ENCODE measurements around the gene PPARD. TPM values are rescaled to one million over a fixed set of nuclear protein-coding genes. Genes with fewer than 3 reads are reported as not detected.

The PPARD gene
- total and polyA plus RNA-seq, 2 of the 13 experiments (the other 11 are each of a cell fraction or from before 2014, with no cell fraction given), result 6.1 to 13.3 TPM

DNA sequence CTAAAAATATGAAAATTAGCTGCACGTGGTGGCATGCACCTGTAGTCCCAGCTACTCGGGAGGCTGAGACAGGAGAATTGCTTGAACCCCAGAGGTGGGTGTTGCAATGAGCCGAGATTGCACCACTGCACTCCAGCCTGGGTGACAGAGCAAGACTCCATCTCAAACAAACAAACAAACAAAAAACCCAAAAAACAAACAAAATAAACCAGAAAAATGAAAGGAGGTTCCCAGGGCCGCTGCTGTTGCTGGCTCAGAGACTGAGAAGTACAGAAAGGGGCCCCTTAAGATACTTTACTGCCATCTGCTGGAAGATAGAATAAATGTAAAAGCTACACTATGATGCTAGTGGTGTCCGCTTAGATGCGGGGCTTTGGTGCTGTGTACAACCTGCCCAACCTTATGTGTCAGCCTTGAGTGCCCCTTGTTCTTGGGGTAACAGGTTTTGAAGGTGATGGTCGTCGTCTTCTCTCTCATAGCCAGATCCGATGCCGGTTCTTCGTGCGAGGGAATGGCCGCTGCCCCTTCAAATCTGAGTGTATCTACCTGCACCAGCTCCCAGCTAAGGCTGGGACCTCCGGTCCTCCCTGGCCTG, 107.0 kb downstream of the PPARD start:
- peak overlapping the region; percentile 2; the same call in 1 of the 2 replicates for H3K4me2 ChIP-seq (ENCODE audit: low read depth, low read length)
- no peaks in the 10 kb centered on the region for H3K9me3 ChIP-seq (ENCODE audit: low read length)
- no TSS peak for BruUV-seq (replicated peaks)
- DNase-seq (ENCODE audit: low spot score) (peak; percentile 80), FAIRE-seq (peak; percentile 85), ATAC-seq (peak; percentile 76)
- H3K27ac ChIP-seq (ENCODE audit: extremely low read length, insufficient read depth, low read length), result no peak overlapping the region
- H3K4me1 ChIP-seq (ENCODE audit: insufficient read depth, low read length), result peaks cover 45% of the 10 kb centered on the region
- no peak overlapping the region for H3K9ac ChIP-seq (ENCODE audit: insufficient read depth, low read depth, low read length)
- WGBS (ENCODE audit: low lambda C conversion rate), result 4% methylated on average over 14 of the region's 14 CpGs
- no peak overlapping the region for H2AFZ ChIP-seq (ENCODE audit: low read length)
- H4K20me1 ChIP-seq (ENCODE audit: insufficient read depth, low read length), result no peaks in the 10 kb centered on the region
- H3K27me3 ChIP-seq (ENCODE audit: control insufficient read depth in 1 of 2, insufficient read depth in 2 of 2, low read length in 2 of 2), result peaks cover 7 to 25% of the 10 kb centered on the region in 2 experiments; a peak in 2 of 5 replicates
- H3K4me3 ChIP-seq (replicated peaks in 1 of 3; ENCODE audit: insufficient read depth in 1 of 3, low read depth in 2 of 3, low read length in 3 of 3), result no peak overlapping the region
- CTCF ChIA-PET (ENCODE audit: low intra/inter-chr PET ratio, low total read pairs), result interaction anchor here (1.2 to 5.1 kb wide), 7 partner anchors 19 to 155 kb away, joined by 3 to 87 read pairs (median 7); partner anchors contain the start of genes DEF6, PPARD and RPL10A
- H3K36me3 ChIP-seq (replicated peaks in 1 of 2; ENCODE audit: control insufficient read depth in 1 of 2, insufficient read depth in 2 of 2, low read length in 2 of 2), result no peaks in the 10 kb centered on the region
- H3K79me2 ChIP-seq (ENCODE audit: insufficient read depth, low read length), result no peaks in the 10 kb centered on the region
- intact Hi-C loops (cut with micrococcal nuclease; ENCODE audit: unreplicated experiment), result loop anchor here (1.0 kb wide), 4 partner anchors 30 to 152 kb away; partner anchors contain the start of genes DEF6 and PPARD
- in situ Hi-C loops (cut with HindIII; ENCODE audit: extremely low pct_ligation_motif_present, low pct_unique_long_range_greater_than_20kb), result no loop called here
- POLR2A ChIA-PET, result interaction anchor here (0.7 to 1.7 kb wide), 9 partner anchors 19 to 152 kb away, joined by 3 to 19 read pairs (median 5); partner anchors contain the start of genes DEF6, PPARD and RPL10A
- TF ChIP-seq ZNF333 (CRISPR knock-in tag; IDR thresholded peaks at IDR 0.05; ENCODE audit: borderline replicate concordance), result no peak
- no peak for TF ChIP-seq ZBTB43 (CRISPR knock-in tag; conservative IDR thresholded peaks at IDR 0.05)
- no peak for TF ChIP-seq RFX5 (IDR thresholded peaks at IDR 0.05; ENCODE audit: low read depth, low read length)
- TF ChIP-seq JUN (CRISPR knock-in tag; IDR thresholded peaks at IDR 0.05), result no peak
- no peak for TF ChIP-seq HNRNPLL (IDR thresholded peaks at IDR 0.05; ENCODE audit: low read depth, low read length, poor library complexity, severe bottlenecking)
- no peak for TF ChIP-seq MAZ (IDR thresholded peaks at IDR 0.05; ENCODE audit: borderline replicate concordance, low read depth, low read length)
- no peak for TF ChIP-seq MAZ (CRISPR knock-in tag; IDR thresholded peaks at IDR 0.05; ENCODE audit: low read depth)
- TF ChIP-seq NR2C2 (CRISPR knock-in tag; IDR thresholded peaks at IDR 0.05; ENCODE audit: borderline replicate concordance), result no peak; the same call in 1 of the 2 replicates
- TF ChIP-seq RFX1 (IDR thresholded peaks at IDR 0.05), result no peak
- TF ChIP-seq ZNF160 (CRISPR knock-in tag; IDR thresholded peaks at IDR 0.05), result no peak
- TF ChIP-seq SALL1 (CRISPR knock-in tag; IDR thresholded peaks at IDR 0.05), result no peak
- no peak for TF ChIP-seq ZNF660 (CRISPR knock-in tag; IDR thresholded peaks at IDR 0.05; ENCODE audit: borderline replicate concordance, low read depth)
- no peak for TF ChIP-seq KDM1A (CRISPR knock-in tag; IDR thresholded peaks at IDR 0.05)
- TF ChIP-seq, protein P1, sequence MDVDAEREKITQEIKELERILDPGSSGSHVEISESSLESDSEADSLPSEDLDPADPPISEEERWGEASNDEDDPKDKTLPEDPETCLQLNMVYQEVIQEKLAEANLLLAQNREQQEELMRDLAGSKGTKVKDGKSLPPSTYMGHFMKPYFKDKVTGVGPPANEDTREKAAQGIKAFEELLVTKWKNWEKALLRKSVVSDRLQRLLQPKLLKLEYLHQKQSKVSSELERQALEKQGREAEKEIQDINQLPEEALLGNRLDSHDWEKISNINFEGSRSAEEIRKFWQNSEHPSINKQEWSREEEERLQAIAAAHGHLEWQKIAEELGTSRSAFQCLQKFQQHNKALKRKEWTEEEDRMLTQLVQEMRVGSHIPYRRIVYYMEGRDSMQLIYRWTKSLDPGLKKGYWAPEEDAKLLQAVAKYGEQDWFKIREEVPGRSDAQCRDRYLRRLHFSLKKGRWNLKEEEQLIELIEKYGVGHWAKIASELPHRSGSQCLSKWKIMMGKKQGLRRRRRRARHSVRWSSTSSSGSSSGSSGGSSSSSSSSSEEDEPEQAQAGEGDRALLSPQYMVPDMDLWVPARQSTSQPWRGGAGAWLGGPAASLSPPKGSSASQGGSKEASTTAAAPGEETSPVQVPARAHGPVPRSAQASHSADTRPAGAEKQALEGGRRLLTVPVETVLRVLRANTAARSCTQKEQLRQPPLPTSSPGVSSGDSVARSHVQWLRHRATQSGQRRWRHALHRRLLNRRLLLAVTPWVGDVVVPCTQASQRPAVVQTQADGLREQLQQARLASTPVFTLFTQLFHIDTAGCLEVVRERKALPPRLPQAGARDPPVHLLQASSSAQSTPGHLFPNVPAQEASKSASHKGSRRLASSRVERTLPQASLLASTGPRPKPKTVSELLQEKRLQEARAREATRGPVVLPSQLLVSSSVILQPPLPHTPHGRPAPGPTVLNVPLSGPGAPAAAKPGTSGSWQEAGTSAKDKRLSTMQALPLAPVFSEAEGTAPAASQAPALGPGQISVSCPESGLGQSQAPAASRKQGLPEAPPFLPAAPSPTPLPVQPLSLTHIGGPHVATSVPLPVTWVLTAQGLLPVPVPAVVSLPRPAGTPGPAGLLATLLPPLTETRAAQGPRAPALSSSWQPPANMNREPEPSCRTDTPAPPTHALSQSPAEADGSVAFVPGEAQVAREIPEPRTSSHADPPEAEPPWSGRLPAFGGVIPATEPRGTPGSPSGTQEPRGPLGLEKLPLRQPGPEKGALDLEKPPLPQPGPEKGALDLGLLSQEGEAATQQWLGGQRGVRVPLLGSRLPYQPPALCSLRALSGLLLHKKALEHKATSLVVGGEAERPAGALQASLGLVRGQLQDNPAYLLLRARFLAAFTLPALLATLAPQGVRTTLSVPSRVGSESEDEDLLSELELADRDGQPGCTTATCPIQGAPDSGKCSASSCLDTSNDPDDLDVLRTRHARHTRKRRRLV (CRISPR knock-in tag; IDR thresholded peaks at IDR 0.05), result no peak
- no peak for TF ChIP-seq GATAD1 (CRISPR knock-in tag; IDR thresholded peaks at IDR 0.05)
- TF ChIP-seq KDM5A (IDR thresholded peaks at IDR 0.05; ENCODE audit: borderline replicate concordance, low read length), result no peak
- TF ChIP-seq JUNB (CRISPR knock-in tag; IDR thresholded peaks at IDR 0.05; ENCODE audit: borderline replicate concordance), result no peak
- TF ChIP-seq FOXK1 (CRISPR knock-in tag; IDR thresholded peaks at IDR 0.05; ENCODE audit: borderline replicate concordance, low read depth), result no peak

All from HepG2 (cell line).